IPS-18c (cell line): ENCODE measurements around the gene GNAT2.

Experiments
- H3K4me3 ChIP-seq: 2 replicates; pipeline ENCODE4 v1.7.0; 2013; ENCODE audit warnings: low read depth, mild to moderate bottlenecking, low read length, moderate library complexity; ENCODE audit not compliant: insufficient read depth
- H3K9me3 ChIP-seq: one replicate; pipeline ENCODE4 v1.6.1; 2013; ENCODE audit warnings: mild to moderate bottlenecking, low read length, moderate library complexity; ENCODE audit not compliant: control insufficient read depth, insufficient read depth

The GNAT2 gene

GRCh38 chr1:109631513-109632505, 12.4 kb upstream of the GNAT2 start:
- H3K4me3 ChIP-seq, result no peak overlapping the region
- H3K9me3 ChIP-seq, result no peaks in the 10 kb centered on the region

GRCh38 chr1:109630898-109631512, 11.6 kb upstream of the GNAT2 start:
- H3K9me3 ChIP-seq, result no peaks in the 10 kb centered on the region
- H3K4me3 ChIP-seq, result no peak overlapping the region; the same call in 1 of the 2 replicates

GRCh38 chr1:109630081-109630897, 10.9 kb upstream of the GNAT2 start:
- Histone ChIP-seq H3K4me3 (no peak overlapping the region; the same call in 1 of the 2 replicates), H3K9me3 (no peaks in the 10 kb centered on the region)

GRCh38 chr1:109629372-109630030, 10.1 kb upstream of the GNAT2 start:
- H3K9me3 ChIP-seq, result no peaks in the 10 kb centered on the region
- no peak overlapping the region for H3K4me3 ChIP-seq

- no peaks in the 10 kb centered on the region for H3K9me3 ChIP-seq
- no peak overlapping the region for H3K4me3 ChIP-seq
Observed at GRCh38 chr1:109628540-109629321, 9.3 kb upstream of the GNAT2 start.

- no peaks in the 10 kb centered on the region for H3K9me3 ChIP-seq
Observed at GRCh38 chr1:109627692-109628399, 8.4 kb upstream of the GNAT2 start.

GRCh38 chr1:109626682-109627408, 7.4 kb upstream of the GNAT2 start:
- no peaks in the 10 kb centered on the region for H3K9me3 ChIP-seq
- no peak overlapping the region for H3K4me3 ChIP-seq

More at GRCh38 chr1:109627692-109628399, 8.4 kb upstream of the GNAT2 start:
- H3K4me3 ChIP-seq, result no peak overlapping the region

- no peak overlapping the region for H3K4me3 ChIP-seq
Observed at GRCh38 chr1:109625601-109626560, 6.5 kb upstream of the GNAT2 start.

GRCh38 chr1:109625176-109625575, 5.8 kb upstream of the GNAT2 start:
- Histone ChIP-seq H3K9me3 (no peaks in the 10 kb centered on the region), H3K4me3 (no peak overlapping the region)

More at GRCh38 chr1:109625601-109626560, 6.5 kb upstream of the GNAT2 start:
- no peaks in the 10 kb centered on the region for H3K9me3 ChIP-seq

GRCh38 chr1:109624201-109625010, 5.0 kb upstream of the GNAT2 start:
- Histone ChIP-seq H3K9me3 (no peaks in the 10 kb centered on the region), H3K4me3 (no peak overlapping the region)

GRCh38 chr1:109623601-109624161, 4.3 kb upstream of the GNAT2 start:
- no peak overlapping the region for H3K4me3 ChIP-seq
- H3K9me3 ChIP-seq, result no peaks in the 10 kb centered on the region

GRCh38 chr1:109622895-109623294, 3.5 kb upstream of the GNAT2 start:
- H3K9me3 ChIP-seq, result no peaks in the 10 kb centered on the region
- no peak overlapping the region for H3K4me3 ChIP-seq

- H3K4me3 ChIP-seq, result no peak overlapping the region
- no peaks in the 10 kb centered on the region for H3K9me3 ChIP-seq
Observed at GRCh38 chr1:109622137-109622892, 2.9 kb upstream of the GNAT2 start.
